ENCODE data around the gene HEPACAM.

The HEPACAM gene

DNA sequence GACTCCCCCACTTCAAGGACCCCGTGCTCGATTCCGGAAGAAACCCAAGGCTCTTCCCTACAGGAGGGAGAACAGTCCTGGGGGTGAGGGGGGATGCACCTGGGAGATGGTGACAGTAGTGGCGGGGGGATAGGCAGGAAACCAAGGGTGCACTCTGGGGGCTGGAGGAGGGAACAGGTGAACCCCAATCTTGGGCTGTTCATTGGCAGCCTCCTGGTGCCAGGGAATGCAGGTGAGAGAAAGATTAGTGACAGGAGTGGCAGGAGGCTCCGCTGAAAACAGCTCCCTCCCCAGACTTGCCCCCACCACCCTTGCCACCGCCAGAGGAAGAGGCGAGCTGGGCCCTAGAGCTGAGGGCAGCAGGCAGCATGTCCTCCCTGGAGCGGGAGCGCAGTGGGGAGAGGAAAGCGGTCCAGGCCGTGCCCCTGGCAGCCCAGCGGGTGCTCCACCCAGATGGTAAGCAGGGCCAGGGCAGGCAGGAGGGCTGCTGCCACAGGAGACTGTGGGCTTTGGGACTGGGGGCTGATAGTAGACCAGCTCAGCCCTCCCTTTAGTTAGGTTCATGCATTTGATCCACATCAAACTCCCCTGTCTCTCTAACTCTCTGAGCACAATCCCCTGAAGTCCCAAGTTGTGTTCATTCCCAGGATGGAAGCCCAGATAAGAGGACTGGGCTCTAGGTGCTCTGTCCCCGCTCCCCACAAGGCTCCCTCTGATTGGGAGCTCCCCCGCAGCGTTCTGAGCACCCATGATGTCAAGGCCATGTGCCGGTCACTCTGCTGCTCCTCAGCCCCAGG, 56.2 kb downstream of the HEPACAM start:
- TF ChIP-seq EZH2phosphoT487 (IDR thresholded peaks at IDR 0.05; ENCODE audit: low read depth): no peak
- TF ChIP-seq, protein P1, sequence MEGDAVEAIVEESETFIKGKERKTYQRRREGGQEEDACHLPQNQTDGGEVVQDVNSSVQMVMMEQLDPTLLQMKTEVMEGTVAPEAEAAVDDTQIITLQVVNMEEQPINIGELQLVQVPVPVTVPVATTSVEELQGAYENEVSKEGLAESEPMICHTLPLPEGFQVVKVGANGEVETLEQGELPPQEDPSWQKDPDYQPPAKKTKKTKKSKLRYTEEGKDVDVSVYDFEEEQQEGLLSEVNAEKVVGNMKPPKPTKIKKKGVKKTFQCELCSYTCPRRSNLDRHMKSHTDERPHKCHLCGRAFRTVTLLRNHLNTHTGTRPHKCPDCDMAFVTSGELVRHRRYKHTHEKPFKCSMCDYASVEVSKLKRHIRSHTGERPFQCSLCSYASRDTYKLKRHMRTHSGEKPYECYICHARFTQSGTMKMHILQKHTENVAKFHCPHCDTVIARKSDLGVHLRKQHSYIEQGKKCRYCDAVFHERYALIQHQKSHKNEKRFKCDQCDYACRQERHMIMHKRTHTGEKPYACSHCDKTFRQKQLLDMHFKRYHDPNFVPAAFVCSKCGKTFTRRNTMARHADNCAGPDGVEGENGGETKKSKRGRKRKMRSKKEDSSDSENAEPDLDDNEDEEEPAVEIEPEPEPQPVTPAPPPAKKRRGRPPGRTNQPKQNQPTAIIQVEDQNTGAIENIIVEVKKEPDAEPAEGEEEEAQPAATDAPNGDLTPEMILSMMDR (IDR thresholded peaks at IDR 0.05; ENCODE audit: low read depth, low read length): no peak
- H3K27ac ChIP-seq (ENCODE audit: low read length): no peak overlapping the region
- H3K79me2 ChIP-seq (ENCODE audit: low read length): no peaks in the 10 kb centered on the region
- H3K27me3 ChIP-seq (ENCODE audit: low read depth, low read length): 0 out of 2 replicates have a peak, but pooled peaks cover 3% of the 10 kb centered on the region
- no peaks in the 10 kb centered on the region for H4K20me1 ChIP-seq (ENCODE audit: insufficient read depth, low read length)
- no peak overlapping the region for H2AFZ ChIP-seq (ENCODE audit: low read depth, low read length)
- H3K36me3 ChIP-seq (replicated peaks; ENCODE audit: low read depth, low read length): no peaks in the 10 kb centered on the region
- no peak overlapping the region for H3K4me3 ChIP-seq (ENCODE audit: low read length)
- H3K4me2 ChIP-seq (ENCODE audit: low read length): no peak overlapping the region
- peaks cover 4% of the 10 kb centered on the region; the same call in 1 of the 2 replicates for H3K4me1 ChIP-seq (ENCODE audit: low read length)
- no peak overlapping the region for H3K9ac ChIP-seq (ENCODE audit: low read length)
- no peaks in the 10 kb centered on the region for H3K9me3 ChIP-seq (ENCODE audit: insufficient read depth, low read length)

DNA sequence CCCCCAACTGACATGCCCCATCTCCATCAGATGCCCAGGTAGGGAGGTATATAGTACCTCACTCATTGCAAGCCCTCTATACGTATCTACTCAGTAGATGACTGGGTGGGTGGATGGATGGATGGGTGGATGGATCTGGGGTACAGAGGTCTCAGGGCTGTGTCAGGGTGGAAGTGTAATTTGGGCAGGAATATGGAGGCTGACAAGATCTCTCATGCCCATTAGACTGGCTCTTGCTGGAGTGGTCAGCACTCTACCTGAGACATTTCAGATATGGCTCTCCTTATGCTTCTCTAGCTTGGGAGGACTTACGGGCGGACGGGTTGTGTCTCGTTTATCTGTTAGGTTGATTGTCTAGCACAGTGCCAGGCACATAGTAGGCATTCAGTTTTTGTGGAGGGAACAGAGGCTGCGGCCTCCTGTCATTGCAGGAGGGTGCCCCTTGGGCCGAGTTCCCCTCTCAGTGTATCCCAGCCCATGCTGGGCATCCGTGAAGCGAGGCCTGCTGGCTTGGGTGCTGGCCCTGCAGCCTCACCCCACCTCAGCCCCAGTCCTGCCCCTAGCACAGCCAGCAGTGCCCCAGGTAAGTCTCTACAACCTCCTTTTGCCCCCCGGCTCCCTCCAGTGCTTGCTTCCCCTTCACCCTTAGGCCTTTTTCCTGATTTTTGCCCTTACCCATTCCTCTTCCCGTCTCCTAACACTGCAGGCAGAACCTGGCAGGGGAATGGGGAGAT, 56.9 kb downstream of the HEPACAM start:
- H3K27me3 ChIP-seq (ENCODE audit: low read depth, low read length): 0 out of 2 replicates have a peak, but pooled peaks cover 3% of the 10 kb centered on the region
- no peak overlapping the region for H3K27ac ChIP-seq (ENCODE audit: low read length)
- no peaks in the 10 kb centered on the region for H3K79me2 ChIP-seq (ENCODE audit: low read length)
- no peaks in the 10 kb centered on the region for H3K36me3 ChIP-seq (replicated peaks; ENCODE audit: low read depth, low read length)
- TF ChIP-seq, protein P1 (IDR thresholded peaks at IDR 0.05; ENCODE audit: low read depth, low read length): no peak
- H3K4me3 ChIP-seq (ENCODE audit: low read length): no peak overlapping the region
- peaks cover 4% of the 10 kb centered on the region; the same call in 1 of the 2 replicates for H3K4me1 ChIP-seq (ENCODE audit: low read length)
- no peaks in the 10 kb centered on the region for H4K20me1 ChIP-seq (ENCODE audit: insufficient read depth, low read length)
- no peak overlapping the region for H3K9ac ChIP-seq (ENCODE audit: low read length)
- H2AFZ ChIP-seq (ENCODE audit: low read depth, low read length): no peak overlapping the region
- no peaks in the 10 kb centered on the region for H3K9me3 ChIP-seq (ENCODE audit: insufficient read depth, low read length)
- H3K4me2 ChIP-seq (ENCODE audit: low read length): no peak overlapping the region

DNA sequence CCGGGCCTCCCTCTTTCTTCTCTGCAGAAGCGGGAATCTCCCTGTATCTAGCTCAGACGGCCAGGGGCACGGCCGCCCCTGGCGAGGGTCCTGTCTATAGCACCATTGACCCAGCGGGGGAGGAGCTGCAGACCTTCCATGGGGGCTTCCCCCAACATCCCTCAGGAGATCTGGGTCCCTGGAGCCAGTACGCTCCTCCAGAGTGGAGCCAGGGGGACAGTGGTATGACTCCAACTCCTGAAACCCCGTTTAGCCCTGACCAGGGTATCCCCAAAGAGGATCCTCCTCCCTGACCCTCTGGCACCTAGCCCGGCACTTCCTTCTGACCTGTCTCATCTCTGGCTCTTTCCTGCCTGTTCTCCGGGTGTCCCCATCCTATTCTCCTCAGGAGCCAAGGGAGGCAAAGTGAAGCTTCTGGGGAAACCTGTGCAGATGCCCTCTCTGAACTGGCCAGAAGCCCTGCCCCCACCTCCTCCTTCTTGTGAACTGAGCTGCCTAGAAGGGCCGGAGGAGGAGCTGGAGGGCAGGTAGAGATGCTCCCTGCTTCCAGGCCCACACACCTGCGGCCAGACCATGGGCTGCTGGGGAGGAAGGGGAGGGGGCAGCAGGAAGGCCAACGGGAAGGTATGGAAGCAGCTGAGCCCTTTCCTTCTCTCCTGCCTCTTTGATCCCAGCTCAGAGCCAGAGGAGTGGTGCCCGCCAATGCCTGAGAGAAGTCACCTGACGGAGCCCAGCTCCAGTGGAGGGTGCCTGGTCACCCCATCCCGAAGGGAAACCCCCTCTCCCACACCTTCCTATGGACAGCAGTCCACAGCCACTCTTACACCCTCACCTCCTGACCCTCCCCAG, 57.7 kb downstream of the HEPACAM start:
- H3K36me3 ChIP-seq (replicated peaks; ENCODE audit: low read depth, low read length): no peaks in the 10 kb centered on the region
- H3K27ac ChIP-seq (ENCODE audit: low read length): no peak overlapping the region
- peaks cover 4% of the 10 kb centered on the region; the same call in 1 of the 2 replicates for H3K4me1 ChIP-seq (ENCODE audit: low read length)
- no peak overlapping the region for H3K9ac ChIP-seq (ENCODE audit: low read length)
- no peak overlapping the region for H3K4me3 ChIP-seq (ENCODE audit: low read length)
- no peak overlapping the region for H3K4me2 ChIP-seq (ENCODE audit: low read length)
- no peaks in the 10 kb centered on the region for H3K79me2 ChIP-seq (ENCODE audit: low read length)
- no peak for TF ChIP-seq EZH2phosphoT487 (IDR thresholded peaks at IDR 0.05; ENCODE audit: low read depth)
- TF ChIP-seq, protein P1 (IDR thresholded peaks at IDR 0.05; ENCODE audit: low read depth, low read length): no peak
- no peaks in the 10 kb centered on the region for H4K20me1 ChIP-seq (ENCODE audit: insufficient read depth, low read length)
- H2AFZ ChIP-seq (ENCODE audit: low read depth, low read length): no peak overlapping the region
- no peaks in the 10 kb centered on the region for H3K9me3 ChIP-seq (ENCODE audit: insufficient read depth, low read length)
- H3K27me3 ChIP-seq (ENCODE audit: low read depth, low read length): 0 out of 2 replicates have a peak, but pooled peaks cover 3% of the 10 kb centered on the region
